Lower lobe of right lung (tissue), 2 donors: ENCODE measurements around the gene MYH9. TPM values are rescaled to one million over a fixed set of nuclear protein-coding genes. Genes with fewer than 3 reads are reported as not detected.

ENCODE experiments used
- ATAC-seq, 2 donors: fragments of 200-7000 bp; cut with Tn5 transposase; one replicate each; pipeline ENCODE4 v1.9.1; 2020 to 2022; ENCODE audit warnings: mild to moderate bottlenecking in 2 of 2, moderate library complexity in 2 of 2
- DNase-seq: peaks from one replicate; pipeline ENCODE4 v3.0.0-alpha.2; 2020
- H3K27ac ChIP-seq: fragments of 200-600 bp; one replicate; pipeline ENCODE4 v1.8.0; 2022
- H3K27me3 ChIP-seq: fragments of 200-600 bp; one replicate; pipeline ENCODE4 v1.8.0; 2022; ENCODE audit warnings: low read depth
- H3K36me3 ChIP-seq: fragments of 200-600 bp; one replicate; pipeline ENCODE4 v1.8.0; 2022; ENCODE audit warnings: mild to moderate bottlenecking
- H3K4me1 ChIP-seq: fragments of 200-600 bp; one replicate; pipeline ENCODE4 v1.8.0; 2022
- H3K4me3 ChIP-seq: fragments of 200-600 bp; one replicate; pipeline ENCODE4 v1.8.0; 2022; ENCODE audit warnings: mild to moderate bottlenecking
- H3K9me3 ChIP-seq: fragments of 200-600 bp; one replicate; pipeline ENCODE4 v1.8.0; 2022
- CTCF ChIP-seq: fragments of 200-600 bp; IDR thresholded peaks from one replicate; pipeline ENCODE4 v1.8.0; 2022; ENCODE audit warnings: antibody characterized with exemption, mild to moderate bottlenecking
- intact Hi-C: fragments of 100-400 bp; cut with DNase I; formaldehyde crosslinking; loops from one replicate; pipeline ENCODE4 v1.11.0; 2022
- total RNA-seq: library from RNA; stranded (reverse); fragmentation: NEBNext Ultra II Directional; extraction: Animal tissue kit (Norgen Biotek cat#: 25700); gene quantifications from one replicate; pipeline ENCODE4 v1.2.1, GENCODE V29; 2021
- donor health status: DM: no; HTN: yes; CAD: no; lungs with severe emphysema.

The MYH9 gene
- total RNA-seq, 1 donor from 2014 or later: 659 TPM

- Histone ChIP-seq H3K9me3 (no peaks in the 10 kb centered on the region), H3K27me3 (no peaks in the 10 kb centered on the region), H3K36me3 (peaks cover 100% of the 10 kb centered on the region), H3K4me3 (no peak overlapping the region), H3K27ac (no peak overlapping the region), H3K4me1 (no peaks in the 10 kb centered on the region)
- intact Hi-C loops: no loop called here
- no peak for TF ChIP-seq CTCF
- no peak for DNase-seq
- no peak for ATAC-seq
Observed at GRCh38 chr22:36297568-36297967, 90.2 kb downstream of the MYH9 start.

GRCh38 chr22:36296690-36297089 is 91.1 kb downstream of the MYH9 start:
- no peak for TF ChIP-seq CTCF

GRCh38 chr22:36295247-36295646 is 92.5 kb downstream of the MYH9 start:
- no peak for TF ChIP-seq CTCF
- no peak overlapping the region for H3K27ac ChIP-seq
- peaks cover 93% of the 10 kb centered on the region for H3K36me3 ChIP-seq
- no peaks in the 10 kb centered on the region for H3K9me3 ChIP-seq
- intact Hi-C loops: no loop called here
- no peaks in the 10 kb centered on the region for H3K27me3 ChIP-seq
- peak; percentile 28 for DNase-seq
- no peak overlapping the region for H3K4me3 ChIP-seq
- H3K4me1 ChIP-seq: no peaks in the 10 kb centered on the region
- no peak for ATAC-seq

More at GRCh38 chr22:36296690-36297089, 91.1 kb downstream of the MYH9 start:
- no peaks in the 10 kb centered on the region for H3K9me3 ChIP-seq
- no peaks in the 10 kb centered on the region for H3K27me3 ChIP-seq
- no peak overlapping the region for H3K27ac ChIP-seq
- peaks cover 100% of the 10 kb centered on the region for H3K36me3 ChIP-seq
- ATAC-seq: no peak
- no peak overlapping the region for H3K4me3 ChIP-seq
- no peaks in the 10 kb centered on the region for H3K4me1 ChIP-seq
- intact Hi-C loops: no loop called here
- no peak for DNase-seq

GRCh38 chr22:36294801-36295200 is 93.0 kb downstream of the MYH9 start:
- DNase-seq: peak; percentile 28
- no peaks in the 10 kb centered on the region for H3K9me3 ChIP-seq
- no peaks in the 10 kb centered on the region for H3K27me3 ChIP-seq
- H3K36me3 ChIP-seq: peaks cover 92% of the 10 kb centered on the region
- peaks cover 2% of the 10 kb centered on the region for H3K4me1 ChIP-seq
- ATAC-seq: no peak
- no peak for TF ChIP-seq CTCF
- intact Hi-C loops: no loop called here
- no peak overlapping the region for H3K27ac ChIP-seq
- H3K4me3 ChIP-seq: no peak overlapping the region

GRCh38 chr22:36294293-36294620 is 93.5 kb downstream of the MYH9 start:
- TF ChIP-seq CTCF: no peak
- Histone ChIP-seq H3K36me3 (peaks cover 92% of the 10 kb centered on the region), H3K4me3 (no peak overlapping the region), H3K4me1 (peaks cover 7% of the 10 kb centered on the region), H3K9me3 (no peaks in the 10 kb centered on the region), H3K27ac (no peak overlapping the region), H3K27me3 (no peaks in the 10 kb centered on the region)
- intact Hi-C loops: no loop called here
- no peak for DNase-seq
- ATAC-seq: no peak
